Left renal cortex interstitium (tissue), 4 donors: ENCODE measurements around the gene IFITM1. TPM values are rescaled to one million over a fixed set of nuclear protein-coding genes. Genes with fewer than 3 reads are reported as not detected.
"Not testable (repeated sequence)": the region's sequence is repeated elsewhere in the genome, so short reads cannot be mapped to it uniquely, and the experiment has no call there.

Source experiments
- DNase-seq, 4 donors: peaks; one replicate each; pipeline ENCODE4 v3.0.0-alpha.2; 2013; ENCODE audit warnings: low read depth in 4 of 4, low spot score in 2 of 4, missing footprints in 1 of 4
- polyA plus RNA-seq, 4 donors: library from polyadenylated mRNA; unstranded; fragments of 120-200 nt; gene quantifications; one replicate each; pipeline ENCODE4 v1.2.1, GENCODE V29; 2013; ENCODE audit not compliant: insufficient read length in 4 of 4

IFITM1 gene
- polyA plus RNA-seq, 4 donors = 32.6 to 43.2 (median 37.8) TPM

DNA sequence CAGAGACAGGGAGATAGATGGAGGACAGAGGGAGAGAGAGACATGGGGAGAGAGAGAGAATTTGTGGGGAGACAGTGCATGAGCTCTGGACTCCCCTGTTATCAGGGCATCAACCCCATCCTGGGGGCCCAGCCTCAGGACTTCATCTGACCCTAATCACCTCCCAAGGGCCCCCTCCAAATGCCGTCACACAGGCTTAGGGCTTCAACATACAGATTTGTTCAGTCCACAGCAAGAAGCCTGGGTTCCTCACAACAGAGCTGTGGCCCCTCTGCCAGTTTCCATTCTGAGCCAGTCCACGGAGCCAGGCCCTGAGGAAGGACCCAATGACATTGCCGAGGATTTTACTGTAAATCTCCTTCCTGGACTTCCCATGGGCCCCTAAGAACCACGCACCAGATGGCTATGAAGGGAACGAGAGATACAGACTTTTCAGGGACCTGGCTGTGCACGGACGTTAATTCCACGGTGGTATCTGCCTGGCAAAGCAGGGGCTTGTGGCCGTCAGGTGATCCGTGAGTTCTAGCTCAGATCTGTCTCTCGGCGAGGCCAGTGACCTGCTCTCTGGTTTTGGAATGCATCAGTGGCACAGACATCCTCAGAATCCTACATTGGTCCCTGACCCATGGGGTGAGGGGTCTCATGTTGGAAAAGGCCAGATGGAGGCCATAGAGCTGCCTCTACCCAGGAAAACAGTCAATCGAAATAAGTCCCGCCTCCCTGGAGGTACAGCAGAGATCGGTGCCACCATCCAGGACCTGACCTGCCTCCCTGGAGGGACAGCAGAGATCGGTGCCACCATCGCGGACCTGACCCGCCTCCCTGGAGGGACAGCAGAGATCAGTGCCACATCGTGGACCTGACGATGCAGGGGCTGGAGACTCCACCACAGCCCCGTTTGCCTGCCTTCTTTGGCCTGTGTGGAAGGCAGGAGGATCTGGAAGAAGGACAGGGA, 46.8 kb downstream of the IFITM1 start:
- DNase-seq = no peak

DNA sequence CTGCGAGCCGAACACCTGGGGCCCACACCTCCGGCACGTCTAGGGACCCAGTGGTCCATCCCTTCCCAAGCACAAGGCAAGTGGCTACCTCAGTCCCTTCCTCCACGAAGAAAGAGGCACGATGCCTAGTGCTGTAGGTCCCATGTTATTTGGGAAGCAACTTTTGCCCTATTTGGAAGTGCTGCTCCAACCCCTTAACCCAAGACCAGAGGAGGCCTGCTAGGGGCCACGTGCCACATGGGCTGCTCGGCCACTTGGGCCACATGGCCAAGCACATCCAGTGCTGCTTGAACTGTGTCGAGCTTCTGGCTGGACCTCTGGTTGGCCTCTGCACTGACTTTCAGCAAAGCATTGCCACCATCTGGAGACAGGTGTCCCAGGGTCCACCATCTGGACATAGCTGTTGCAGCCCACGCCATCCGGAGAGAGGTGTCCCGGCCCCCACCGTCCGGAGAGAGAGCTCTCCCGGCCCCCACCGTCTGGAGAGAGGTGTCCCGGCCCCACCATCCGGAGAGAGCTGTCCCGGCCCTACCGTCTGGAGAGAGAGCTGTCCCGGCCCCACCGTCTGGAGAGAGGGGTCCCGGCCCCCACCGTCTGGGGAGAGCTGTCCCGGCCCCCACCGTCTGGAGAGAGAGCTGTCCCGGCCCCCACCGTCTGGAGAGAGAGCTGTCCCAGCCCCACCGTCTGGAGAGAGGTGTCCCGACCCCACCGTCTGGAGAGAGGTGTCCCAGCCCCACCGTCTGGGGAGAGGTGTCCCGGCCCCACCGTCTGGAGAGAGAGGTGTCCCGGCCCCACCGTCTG, 49.0 kb downstream of the IFITM1 start:
- DNase-seq = no peak

DNA sequence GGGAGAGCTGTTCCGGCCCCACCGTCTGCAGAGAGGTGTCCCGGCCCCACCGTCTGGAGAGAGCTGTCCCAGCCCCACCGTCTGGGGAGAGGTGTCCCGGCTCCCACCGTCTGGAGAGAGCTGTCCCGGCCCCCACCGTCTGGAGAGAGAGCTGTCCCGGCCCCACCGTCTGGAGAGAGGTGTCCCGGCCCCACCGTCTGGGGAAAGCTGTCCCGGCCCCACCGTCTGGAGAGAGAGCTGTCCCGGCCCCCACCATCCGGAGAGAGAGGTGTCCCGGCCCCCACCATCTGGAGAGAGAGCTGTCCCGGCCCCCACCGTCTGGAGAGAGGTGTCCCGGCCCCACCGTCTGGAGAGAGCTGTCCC, 49.6 kb downstream of the IFITM1 start:
- DNase-seq = not testable (repeated sequence)

DNA sequence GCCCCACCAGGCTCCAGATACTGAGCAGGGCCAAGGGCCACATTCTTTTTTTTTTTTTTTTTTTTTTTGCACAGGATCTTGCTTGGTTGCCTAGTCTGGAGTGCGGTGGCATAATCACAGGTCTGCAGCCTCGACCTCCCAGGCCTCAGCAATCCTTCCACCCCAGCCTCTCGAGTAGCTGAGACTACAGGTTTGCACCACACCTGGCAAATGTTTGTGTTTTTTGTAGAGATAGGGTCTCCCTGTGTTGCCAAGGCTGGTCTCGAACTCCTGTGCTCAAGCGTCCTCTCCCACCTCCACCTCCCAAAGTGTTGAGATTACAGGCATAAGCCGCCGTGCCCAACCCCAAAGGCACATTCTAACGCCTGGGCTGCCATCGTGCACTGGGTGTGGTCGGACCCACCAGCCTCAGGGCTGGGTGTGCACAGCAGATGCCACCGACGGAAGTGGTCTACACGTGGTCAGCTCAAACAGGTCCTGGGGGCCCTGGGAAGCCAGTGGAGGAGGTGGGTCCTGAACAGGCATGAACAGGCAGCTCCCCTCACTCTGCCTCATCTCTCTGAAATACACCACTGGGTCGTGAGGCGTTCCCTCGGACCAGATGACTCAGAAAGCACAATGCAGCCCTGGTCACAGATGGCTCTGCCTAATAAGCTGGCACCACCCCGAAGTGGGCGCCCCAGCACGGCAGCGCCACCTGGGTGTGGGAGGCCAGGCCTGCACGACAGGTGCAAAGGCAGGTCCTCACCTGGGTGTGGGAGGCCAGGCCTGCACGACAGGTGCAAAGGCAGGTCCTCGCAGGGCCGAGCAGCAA, 50.3 kb downstream of the IFITM1 start:
- DNase-seq = no peak

Other genes with a start within 250 kb of the IFITM1 start
- under 1 TPM in 3 of 4 donors, not detected in 1; 0.44 to 0.83 (median 0.48) TPM for gene SCGB1C1, start 121.0 kb upstream of the IFITM1 start, polyA plus RNA-seq
- gene BET1L, start 106.6 kb upstream of the IFITM1 start, polyA plus RNA-seq = 10 to 100 TPM; 43.8 to 46.2 (median 45.7) TPM
- gene RIC8A, start 106.3 kb upstream of the IFITM1 start, polyA plus RNA-seq = 10 to 100 TPM; 75.7 to 94.6 (median 91.7) TPM
- 10 to 100 TPM; 26.4 to 42.9 (median 32.8) TPM for gene SIRT3, start 77.7 kb upstream of the IFITM1 start, polyA plus RNA-seq
- gene PSMD13, start 77.1 kb upstream of the IFITM1 start, polyA plus RNA-seq = 100 to 1,000 TPM; 132 to 167 (median 139) TPM
- gene NLRP6, start 35.6 kb upstream of the IFITM1 start, polyA plus RNA-seq = under 1 TPM; 0.10 to 0.71 (median 0.47) TPM
- gene PGGHG, start 24.9 kb upstream of the IFITM1 start, polyA plus RNA-seq = 10 to 100 TPM; 11.1 to 25.5 (median 23.5) TPM
- gene IFITM5, start 14.5 kb upstream of the IFITM1 start, polyA plus RNA-seq = under 1 TPM in 2 of 4 donors, not detected in 2; 0.21 to 0.65 TPM
- gene IFITM2, start 6.2 kb upstream of the IFITM1 start, polyA plus RNA-seq = 100 to 1,000 TPM; 162 to 301 (median 211) TPM
- 100 to 1,000 TPM; 301 to 603 (median 391) TPM for gene IFITM3, start 6.8 kb downstream of the IFITM1 start, polyA plus RNA-seq
- 10 to 100 TPM; 42.6 to 87.5 (median 82.0) TPM for gene B4GALNT4, start 55.5 kb downstream of the IFITM1 start, polyA plus RNA-seq
- 1 to 10 TPM; 4.0 to 8.4 (median 7.2) TPM for gene PKP3, start 80.2 kb downstream of the IFITM1 start, polyA plus RNA-seq
- 10 to 100 TPM; 31.7 to 54.7 (median 48.5) TPM for gene SIGIRR, start 101.0 kb downstream of the IFITM1 start, polyA plus RNA-seq
- gene ANO9, start 128.0 kb downstream of the IFITM1 start, polyA plus RNA-seq = 10 to 100 TPM in 2 of 4 donors, 1 to 10 TPM in 2; 6.1 to 16.5 (median 12.2) TPM
- 10 to 100 TPM; 24.6 to 44.2 (median 37.2) TPM for gene PTDSS2, start 136.2 kb downstream of the IFITM1 start, polyA plus RNA-seq
- 100 to 1,000 TPM in 2 of 4 donors, 10 to 100 TPM in 2; 67.0 to 117 (median 102) TPM for gene RNH1, start 193.2 kb downstream of the IFITM1 start, polyA plus RNA-seq
- gene HRAS, start 221.5 kb downstream of the IFITM1 start, polyA plus RNA-seq = 10 to 100 TPM; 41.2 to 57.3 (median 51.9) TPM
- gene LRRC56, start 223.5 kb downstream of the IFITM1 start, polyA plus RNA-seq = 1 to 10 TPM; 2.8 to 6.1 (median 5.1) TPM
- 1 to 10 TPM; 3.0 to 7.3 (median 4.7) TPM for gene LMNTD2, start 246.7 kb downstream of the IFITM1 start, polyA plus RNA-seq
- gene RASSF7, start 246.9 kb downstream of the IFITM1 start, polyA plus RNA-seq = 10 to 100 TPM; 36.8 to 71.6 (median 58.8) TPM